Stimulated activated CD8-positive, alpha-beta memory T cell treated with anti-CD3 and anti-CD28 coated beads, Interleukin-2, amount 100 ng/mL, for 48 hours (primary cell): ENCODE results near the gene SEC63.
"Not testable (repeated sequence)": the region's sequence is repeated elsewhere in the genome, so short reads cannot be mapped to it uniquely, and the experiment has no call there.

Experiments
- DNase-seq, 2 donors: peaks; one replicate each; pipeline ENCODE4 v3.0.0-alpha.2; 2020; ENCODE audit warnings: low read depth in 2 of 2

Gene SEC63, protein sequence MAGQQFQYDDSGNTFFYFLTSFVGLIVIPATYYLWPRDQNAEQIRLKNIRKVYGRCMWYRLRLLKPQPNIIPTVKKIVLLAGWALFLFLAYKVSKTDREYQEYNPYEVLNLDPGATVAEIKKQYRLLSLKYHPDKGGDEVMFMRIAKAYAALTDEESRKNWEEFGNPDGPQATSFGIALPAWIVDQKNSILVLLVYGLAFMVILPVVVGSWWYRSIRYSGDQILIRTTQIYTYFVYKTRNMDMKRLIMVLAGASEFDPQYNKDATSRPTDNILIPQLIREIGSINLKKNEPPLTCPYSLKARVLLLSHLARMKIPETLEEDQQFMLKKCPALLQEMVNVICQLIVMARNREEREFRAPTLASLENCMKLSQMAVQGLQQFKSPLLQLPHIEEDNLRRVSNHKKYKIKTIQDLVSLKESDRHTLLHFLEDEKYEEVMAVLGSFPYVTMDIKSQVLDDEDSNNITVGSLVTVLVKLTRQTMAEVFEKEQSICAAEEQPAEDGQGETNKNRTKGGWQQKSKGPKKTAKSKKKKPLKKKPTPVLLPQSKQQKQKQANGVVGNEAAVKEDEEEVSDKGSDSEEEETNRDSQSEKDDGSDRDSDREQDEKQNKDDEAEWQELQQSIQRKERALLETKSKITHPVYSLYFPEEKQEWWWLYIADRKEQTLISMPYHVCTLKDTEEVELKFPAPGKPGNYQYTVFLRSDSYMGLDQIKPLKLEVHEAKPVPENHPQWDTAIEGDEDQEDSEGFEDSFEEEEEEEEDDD

DNA sequence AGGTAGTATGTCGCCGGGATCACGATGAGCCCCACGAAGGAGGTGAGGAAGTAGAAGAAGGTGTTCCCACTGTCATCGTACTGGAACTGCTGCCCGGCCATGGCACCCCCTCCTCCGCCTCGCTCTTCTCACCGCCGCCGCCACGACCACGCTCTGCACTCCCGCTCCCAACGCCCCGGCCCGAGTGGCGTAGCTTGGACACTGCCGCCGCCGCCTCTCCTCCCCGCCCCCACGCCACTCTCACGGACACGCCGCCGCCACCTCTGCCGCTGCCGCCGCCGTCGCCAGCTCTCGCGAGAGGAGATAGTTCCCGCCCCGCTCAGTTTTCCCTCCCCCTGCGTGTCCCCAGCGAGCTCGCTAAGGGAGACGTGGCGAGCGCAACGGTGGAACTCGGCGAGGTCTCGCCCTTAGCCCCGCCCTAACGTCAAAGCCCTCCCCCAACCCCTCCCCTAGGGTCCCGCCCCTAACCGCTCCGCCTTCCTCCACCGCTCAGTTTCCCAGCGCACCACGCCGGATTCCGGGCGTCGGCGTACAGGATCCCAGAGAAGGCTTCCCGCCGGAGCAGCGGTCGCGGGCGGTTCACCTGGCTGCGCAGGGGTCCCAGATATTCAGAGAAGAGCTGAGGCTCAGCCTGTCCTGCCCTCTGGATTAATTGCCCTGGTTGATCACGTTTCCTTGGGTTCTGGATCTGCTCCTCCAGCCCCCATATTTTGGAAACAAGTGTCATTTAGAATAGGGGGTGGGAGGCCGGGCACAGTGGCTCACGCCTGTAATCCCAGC, at the start of gene SEC63:
SEC63 (minus strand) TSS at position 300 of the 780 bp plus-strand sequence; CDS start at position 101, 199 bp downstream.
- DNase-seq: peak; percentile 93 to 95

DNA sequence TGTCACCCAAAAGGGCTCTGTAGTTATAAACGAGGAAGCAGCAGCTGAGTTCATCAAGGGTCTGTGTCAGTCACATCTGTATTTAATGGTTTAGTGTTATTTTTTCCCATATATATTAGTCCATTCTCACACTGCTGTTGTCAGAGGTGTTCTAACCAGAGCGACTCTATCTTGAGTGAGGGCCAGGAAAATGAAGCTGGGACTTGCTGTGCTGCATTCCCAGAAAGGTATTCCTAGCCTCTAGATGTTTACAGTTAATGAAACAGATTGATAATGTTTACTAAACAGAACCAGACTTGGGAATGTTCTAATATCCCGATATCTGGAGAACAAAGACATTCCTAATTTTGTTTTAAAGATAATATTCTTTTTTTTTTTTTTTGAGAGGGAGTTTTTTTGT, 48.0 kb upstream of the SEC63 start:
- no peak for DNase-seq

DNA sequence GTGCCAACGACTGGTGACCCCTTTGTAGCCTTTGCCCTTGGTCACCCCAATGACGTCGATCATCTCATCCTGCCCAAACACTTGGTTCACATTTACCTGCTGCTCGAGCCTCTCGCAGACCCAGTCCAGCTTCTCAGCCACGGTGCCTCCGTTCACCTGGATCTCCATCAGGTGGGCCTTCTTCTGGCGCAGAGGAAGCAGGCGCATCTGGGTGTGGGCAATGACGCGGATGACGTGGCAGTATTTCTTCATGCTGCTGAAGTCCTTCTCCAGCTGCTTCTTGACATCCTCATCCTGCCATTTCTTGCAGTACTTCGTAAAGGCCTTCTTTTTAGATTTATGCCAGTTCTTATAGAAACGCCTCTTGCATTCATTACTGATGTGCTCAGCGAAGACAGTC, 46.9 kb upstream of the SEC63 start:
- no peak for DNase-seq

DNA sequence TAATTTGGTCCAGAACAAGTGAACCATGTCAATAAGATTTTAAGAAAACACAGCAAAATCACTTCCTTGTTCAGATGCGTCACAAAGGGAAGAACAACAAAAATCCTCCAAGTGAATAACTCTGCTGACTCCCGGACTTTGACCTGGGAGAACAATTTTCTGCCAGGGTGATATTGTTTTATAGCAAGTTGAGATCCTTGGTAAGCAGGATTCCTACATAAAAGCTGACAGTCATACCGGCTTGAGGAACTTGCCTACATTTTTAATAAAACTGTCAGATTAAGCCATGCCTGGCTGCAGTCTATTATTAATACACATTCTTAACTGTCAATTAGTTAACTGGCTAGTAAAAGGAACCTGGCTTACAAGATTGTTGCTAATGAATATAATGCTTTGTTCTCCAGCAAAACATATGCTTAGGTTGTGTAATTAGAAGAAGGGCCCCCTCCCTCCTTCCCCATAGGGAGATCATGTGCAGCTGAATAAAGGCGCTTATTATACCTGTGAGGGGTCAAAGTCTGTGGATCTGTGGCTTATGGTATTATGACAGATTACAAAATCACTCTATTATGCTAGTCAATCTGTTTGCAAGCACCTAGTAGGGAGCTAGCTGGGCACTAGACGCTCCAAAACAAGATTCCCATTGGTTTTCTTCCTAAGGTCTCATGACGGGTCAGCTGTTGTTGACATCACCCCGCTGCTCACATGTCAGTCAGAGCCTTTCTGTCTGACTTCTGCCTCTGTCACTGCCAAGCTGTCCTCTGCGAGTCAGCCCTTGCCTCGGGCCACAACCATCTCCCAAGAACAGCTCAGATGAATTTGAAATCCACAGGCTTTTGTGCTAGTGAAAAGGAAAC, 44.6 kb upstream of the SEC63 start:
- DNase-seq: no peak

DNA sequence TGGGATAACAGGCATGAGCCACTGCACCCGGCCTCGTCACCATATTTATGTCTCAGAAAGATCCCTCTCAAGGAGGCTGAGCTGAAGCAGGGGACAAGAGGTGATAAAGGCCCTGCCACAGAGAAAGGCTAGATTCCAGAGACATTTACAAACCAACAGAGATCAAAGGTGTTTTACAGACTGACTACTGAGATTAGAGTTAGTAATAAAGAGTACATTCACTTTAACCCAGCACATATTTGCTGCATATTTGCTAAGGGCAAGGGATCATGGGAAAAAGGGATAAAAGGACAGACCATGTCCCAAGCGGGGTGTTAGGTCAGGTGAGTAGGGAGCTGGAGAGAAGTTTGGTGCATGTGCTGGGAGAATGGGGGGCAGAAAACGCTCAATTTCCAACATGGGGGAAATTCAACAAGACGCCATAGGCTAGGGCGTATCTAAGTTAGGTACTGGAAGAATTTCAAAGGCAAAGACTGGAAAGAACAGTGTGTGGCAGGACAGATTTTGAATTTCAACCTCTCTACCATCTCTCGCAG, 43.8 kb upstream of the SEC63 start:
- no peak for DNase-seq

DNA sequence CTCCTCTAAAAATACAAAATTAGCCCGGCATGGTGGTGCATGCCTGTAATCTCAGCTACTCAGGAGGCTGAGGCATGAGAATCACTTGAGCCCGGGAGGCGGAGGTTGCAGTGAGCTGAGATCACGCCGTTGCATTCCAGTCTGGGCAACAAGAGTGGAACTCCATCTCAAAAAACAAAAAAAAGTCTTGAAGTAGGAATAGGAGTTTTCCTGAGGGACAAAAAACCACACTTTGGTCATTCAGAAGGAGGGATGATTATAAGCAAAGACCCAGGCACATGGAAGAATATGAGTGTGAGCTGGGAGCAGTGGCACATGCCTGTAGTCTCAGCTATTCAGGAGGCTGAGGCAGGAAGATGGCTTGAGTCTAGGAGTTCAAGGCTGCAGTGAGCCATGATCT, 42.3 kb upstream of the SEC63 start:
- not testable (repeated sequence) for DNase-seq

DNA sequence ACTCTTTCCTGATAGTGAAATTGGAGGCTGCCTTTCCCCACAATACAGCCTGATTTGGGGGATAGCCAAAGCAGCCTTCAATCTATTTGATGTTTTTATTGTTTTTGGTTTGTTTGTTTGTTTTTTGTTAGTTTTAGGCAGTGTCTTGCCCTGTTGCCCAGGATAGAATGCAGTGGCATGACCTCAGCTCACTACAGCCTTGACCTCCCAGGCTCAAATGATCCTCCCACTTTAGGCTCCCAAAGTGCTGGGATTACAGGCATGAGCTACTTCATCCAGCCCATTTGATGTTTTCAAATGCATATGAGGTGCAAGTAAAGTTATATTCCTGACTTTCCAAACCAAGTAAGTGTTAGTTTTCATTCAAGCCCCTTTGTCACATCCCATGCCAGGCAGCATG, 41.3 kb upstream of the SEC63 start:
- DNase-seq: no peak

DNA sequence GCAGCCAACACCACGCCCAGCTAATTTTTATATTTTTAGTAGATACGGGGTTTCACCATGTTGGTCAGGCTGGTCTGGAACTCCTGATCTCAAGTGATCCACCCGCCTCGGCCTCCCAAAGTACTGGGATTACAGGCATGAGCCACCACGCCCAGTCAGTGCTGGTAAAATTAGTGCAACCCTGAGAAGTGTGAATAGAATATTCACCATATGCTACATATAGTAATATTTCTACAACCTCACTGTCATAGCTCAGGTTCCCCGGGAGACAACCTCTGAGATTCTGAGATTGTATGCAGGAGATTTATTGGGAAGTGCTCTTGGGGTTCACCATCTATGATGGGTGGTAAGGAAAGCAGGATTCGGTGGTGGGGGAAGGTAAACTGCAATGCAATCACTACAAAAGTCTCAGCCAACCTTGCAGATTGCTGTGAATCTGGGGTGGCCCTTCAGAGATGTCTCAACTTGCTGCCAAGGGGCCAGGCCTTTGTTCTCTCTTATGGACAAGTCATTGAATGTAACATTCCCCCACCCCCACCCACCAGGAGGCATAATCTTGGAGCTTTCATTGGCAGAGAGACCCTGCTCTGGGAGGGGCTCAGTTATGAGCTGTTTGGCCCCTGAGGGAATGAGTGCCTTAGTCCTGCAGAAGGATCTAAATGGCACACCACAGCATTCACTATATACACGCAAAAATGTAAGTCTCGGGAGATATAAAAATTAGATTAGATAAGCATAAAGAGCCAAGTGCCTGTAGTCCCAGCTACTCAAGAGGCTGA, 34.0 kb upstream of the SEC63 start:
- DNase-seq: no peak

DNA sequence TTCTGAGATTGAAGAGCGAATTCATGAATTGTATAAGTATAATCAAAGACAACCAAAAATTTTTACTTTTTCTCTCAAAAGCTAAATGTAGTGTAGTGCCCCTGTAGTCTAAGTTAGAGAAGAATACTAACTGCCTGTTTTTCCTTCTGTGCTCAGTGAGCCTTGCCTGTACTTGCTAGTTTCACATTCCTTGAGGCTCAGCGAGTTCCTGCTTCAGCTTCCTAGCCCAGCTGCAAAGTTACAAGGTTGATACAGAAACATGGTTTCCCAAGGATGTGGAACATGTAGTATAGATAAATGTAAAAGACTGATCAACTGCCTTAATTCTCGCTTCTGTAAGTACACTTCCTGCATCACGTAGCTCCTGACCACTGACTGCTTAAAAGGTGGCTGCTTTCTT, 33.1 kb upstream of the SEC63 start:
- DNase-seq: no peak

DNA sequence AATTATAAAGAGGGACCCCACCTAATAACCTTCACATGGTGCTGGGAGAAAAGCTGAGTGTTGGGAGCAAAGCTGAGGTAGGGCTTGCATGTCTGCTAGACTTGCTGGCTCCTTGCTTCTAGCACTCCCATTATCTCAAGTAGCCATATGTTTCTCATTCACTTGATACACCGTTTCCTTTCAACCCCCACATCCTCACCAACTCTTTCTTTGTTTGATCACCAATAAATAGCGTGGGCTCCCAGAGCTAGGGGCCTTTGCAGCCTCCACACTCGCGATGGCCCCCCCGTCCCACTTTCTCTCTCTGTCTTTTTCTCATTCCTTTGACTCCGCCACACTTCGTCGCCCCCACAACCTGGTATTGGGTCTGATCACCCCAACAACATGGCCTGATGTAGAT, 32.6 kb upstream of the SEC63 start:
- not testable (repeated sequence) for DNase-seq

DNA sequence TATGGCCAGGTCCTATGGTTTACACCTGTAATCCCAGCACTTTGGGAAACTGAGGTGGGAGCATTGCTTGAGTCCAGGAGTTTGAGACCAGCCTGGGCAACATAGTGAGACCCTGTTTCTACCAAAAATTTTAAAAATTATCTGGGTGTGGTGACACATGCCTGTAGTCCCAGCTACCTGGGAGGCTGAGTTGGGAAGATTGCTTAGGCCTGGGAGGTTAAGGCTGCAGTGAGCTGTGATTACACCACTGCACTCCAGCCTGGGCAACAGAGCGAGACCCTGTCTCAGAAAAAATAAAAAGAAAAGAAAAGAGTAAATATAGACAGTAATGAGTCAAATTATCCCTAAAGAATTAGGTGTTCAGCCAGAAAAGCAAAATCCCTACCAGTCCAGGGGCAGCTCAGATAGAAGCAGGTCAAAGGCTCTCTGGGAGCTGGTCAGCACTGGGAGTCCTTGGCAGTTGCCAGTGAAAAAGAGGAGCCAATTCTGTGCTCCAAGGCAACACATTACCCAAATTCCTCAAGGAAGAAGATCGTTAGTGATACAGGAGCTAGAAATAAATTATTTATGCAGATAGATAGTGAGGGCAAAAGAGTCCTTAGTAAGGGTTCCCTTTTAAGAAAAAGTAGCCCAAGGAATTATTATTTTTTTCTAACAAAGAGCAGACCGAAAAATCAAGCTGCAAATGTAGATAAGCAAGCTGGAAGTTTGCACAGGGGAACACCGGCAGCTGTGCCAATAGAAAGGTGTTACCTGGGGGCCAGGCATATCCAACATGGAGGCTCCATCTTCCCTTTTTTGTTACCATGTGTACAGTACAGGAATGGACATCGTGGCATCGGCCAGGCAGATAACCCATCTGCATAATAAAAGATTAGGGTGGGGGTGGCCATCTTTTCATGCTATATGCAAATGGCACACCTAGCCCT, 31.4 kb upstream of the SEC63 start:
- no peak for DNase-seq

DNA sequence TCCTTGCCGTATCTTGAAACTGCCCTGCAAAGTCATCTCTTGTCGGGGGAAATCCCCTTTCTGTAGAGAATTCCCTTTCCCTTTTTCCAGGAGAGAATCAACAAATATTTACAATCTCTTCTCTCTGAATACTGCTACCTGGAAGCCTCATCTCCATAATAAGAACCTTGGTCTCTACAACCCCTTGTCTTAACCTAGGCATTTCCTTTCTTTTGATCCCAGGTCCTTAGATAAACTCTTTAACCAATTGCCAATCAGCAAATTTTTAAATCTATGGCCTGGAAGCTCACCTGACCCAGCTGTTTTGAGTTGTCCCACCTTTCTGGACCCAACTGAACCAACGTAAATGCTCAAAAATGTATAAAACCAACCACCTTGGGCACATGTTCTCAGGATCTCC, 30.6 kb upstream of the SEC63 start:
- no peak for DNase-seq

DNA sequence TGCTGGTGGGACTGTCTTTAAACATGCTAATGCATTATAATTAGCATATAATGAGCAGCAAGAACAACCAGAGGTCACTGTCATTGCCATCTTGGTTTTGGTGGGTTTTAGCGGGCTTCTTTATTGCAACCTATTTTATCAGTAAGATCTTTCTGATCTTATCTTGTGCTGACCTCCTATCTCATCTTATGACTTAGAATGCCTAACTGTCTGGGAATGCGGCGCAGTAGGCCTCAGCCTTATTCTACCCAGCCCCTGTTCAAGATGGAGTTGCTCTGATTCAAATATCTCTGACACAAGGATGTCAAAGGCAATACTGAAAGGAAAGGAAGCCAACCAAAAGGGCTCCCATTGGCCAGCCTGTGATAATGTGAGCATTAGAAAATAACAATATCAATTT, 29.8 kb upstream of the SEC63 start:
- DNase-seq: no peak

DNA sequence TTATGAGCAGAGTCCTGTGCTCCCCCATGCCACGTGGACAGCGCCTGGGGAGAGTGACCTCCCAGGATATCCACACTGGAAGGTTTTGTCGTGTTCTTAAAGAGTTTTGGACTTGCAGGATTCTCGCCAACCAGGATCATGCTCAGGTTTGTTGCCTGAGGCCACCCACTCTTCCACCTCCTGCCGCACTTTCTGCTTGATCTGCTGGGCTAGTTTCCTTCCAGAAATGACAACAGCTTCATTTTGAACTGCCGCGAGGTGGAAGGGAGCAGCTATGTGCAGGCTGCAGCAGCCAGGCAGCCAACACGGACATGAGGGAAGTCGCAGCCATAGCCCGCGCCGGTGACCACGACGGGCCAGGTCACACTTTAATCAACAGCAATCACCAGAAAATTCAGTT, 27.7 kb upstream of the SEC63 start:
- no peak for DNase-seq

DNA sequence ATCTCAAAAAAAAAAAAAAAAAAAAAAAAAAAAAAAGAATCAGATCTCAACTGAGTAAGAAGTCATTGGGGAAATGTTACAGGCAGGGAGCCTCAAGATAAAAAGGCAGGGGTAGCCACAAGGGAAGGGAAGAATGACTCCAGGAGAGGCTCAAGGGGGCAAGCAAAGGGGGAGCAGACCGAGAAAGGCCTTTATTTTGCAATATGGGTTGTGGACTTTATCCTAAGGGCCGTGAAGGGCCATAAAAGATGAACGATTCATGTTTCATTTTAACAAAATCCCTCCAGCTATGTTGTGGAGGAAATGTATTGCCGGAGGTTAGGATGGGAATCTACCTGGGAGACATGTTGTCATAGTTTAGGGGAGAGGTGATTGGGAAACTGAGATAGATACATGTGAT, 25.8 kb upstream of the SEC63 start:
- no peak for DNase-seq

DNA sequence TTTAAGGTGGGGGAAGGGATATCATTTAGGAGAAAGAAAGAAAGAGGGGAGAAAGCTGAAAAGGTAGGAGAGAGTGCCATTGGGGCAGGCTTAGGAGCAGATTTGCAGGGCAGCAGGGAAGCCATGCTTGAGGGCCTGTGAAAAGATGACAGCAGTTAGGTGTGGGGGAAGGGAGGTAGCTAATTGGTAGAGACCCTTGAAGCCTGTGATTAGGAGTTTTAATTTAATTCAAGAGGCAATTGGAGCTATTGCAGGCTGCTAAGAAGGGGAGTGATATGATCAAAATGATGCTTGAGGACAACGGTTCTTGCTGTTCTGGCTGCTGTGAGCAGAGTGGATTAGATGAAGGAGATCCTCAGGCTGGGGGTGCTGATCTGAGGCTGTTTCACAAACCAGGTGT, 24.5 kb upstream of the SEC63 start:
- DNase-seq: no peak

DNA sequence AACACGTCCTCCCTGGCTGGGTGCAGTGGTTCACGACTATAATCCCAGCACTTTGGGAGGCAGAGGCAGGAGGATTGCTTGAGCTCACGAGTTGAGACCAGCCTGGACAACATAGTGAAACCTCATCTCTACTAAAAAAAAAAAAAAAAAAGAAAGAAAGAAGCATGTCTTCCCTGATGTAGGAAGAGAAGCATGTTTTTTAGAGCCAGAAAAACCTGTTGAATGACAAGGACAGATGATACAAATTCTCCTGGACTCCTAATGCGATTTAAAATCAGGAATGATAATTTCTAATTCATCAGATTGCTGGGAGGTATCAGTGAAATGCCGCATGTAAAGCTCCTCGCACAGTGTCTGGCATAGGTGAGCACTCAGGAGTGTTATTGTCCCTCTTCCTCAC, 23.7 kb upstream of the SEC63 start:
- no peak for DNase-seq

DNA sequence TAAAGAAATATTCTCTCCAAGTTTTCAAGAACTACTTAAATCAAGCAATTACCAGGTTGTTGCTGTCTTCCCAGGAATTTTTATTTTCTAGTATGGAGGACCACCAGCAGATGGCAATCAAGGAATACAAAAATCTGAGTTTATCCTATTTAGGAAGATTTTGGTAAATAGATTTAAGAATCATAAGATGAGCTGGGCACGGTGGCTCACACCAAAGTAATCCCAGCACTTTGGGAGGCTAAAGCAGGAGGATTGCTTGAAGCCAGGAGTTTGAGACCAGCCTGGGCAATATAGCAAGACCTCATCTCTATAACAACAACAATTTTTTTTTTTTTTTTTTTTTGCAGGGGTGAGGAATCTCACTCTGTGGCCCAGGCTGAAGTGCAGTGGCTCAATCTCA, 19.3 kb upstream of the SEC63 start:
- no peak for DNase-seq

DNA sequence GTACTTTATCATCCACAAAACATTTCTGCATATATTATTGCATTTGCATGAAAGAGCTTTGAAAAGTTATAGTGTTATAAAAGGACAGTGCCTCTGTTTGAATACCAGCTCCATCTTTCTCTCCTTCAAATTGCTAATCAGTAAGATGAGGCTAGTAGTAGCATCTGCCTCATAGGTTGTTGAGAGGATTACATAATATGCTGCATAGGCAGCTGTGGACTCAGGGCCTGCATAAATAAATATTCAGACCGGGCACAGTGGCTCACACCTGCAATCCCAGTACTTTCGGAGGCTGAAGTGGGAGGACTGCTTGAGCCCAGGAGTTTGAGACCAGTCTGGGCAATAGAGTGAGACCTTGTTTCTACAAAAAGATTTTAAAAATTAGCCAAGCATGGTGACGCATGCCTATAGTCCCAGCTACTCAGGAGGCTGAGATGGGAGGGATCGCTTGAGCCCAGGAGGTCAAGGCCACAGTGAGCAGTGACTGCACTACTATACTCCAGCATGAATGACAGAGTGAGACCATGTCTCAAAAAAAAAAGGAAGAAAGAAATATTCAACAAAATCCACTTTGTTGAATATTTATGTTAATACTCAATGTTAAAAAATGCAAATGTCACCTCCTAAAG, 18.3 kb upstream of the SEC63 start:
- no peak for DNase-seq
